Measurements from ENCODE around the gene JADE2. TPM values are rescaled to one million over a fixed set of nuclear protein-coding genes. Genes with fewer than 3 reads are reported as not detected.

Gene JADE2
- total and polyA plus RNA-seq, 2 donors (not counting 3 experiments of a cell fraction or from before 2014, with no cell fraction given) = 11.6 to 31.1 TPM

DNA sequence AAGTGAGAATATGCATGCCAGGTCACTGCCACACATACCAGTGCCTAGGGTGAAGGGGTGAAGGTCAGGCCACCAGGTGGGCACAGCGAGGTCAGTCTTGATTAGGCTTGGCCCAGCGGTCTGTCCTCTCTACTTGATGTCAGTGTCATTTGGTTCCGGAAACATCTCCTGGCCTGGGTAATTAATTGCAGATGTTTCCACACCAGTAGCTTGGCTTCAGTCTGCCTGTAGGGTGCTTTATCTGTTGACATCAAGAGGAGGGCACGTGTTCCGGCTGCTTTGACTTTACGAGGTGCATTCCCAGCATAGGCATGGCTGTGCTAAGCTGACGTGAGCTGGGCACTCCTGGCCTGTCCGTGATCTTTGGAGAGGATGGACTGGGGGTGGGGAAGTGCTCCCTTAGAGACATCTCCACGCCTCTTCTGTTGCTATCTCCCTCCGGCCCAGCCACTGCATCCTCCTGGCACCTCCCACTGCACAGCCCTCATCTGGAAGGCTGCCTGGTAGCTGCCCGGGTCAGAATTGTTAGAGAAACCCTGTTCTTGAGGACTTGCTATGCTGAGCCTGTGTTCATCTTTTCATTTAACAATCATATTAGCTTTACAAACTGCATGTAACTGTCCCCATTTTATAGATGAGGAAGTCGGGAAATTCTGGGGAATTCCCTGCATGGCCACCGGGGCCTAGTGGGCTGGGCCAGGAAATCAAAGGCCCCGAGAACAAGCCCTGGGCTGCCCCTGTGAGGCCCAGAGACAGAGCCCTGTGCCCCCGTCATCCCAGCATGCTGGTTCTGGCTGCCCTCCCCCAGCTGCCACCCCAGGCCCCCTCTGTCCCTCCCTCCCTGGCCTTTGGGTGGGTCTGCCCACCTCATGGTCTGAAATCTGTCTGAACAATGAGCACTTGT is 29.1 kb downstream of the JADE2 start:
- intact Hi-C loops (cut with micrococcal nuclease) = no loop called here
- POLR2A ChIA-PET = interaction anchor here (2.2 kb wide), 1 partner anchor 14 kb away, joined by 11 read pairs; no protein-coding TSS in a partner anchor
- TF ChIP-seq POLR2AphosphoS5 (IDR thresholded peaks at IDR 0.05; ENCODE audit: insufficient read depth, low read depth, low read length) (peak; percentile 17), GATA2 (IDR thresholded peaks at IDR 0.05; ENCODE audit: insufficient read depth, insufficient read length, low read depth, low read length) (peak; percentile 60), POLR2A (IDR thresholded peaks at IDR 0.05; ENCODE audit: low read depth, low read length) (no peak), EZH2 (IDR thresholded peaks at IDR 0.05; ENCODE audit: borderline replicate concordance, low read depth, low read length, severe bottlenecking) (no peak)
- TF ChIP-seq, protein P1, sequence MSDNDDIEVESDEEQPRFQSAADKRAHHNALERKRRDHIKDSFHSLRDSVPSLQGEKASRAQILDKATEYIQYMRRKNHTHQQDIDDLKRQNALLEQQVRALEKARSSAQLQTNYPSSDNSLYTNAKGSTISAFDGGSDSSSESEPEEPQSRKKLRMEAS (IDR thresholded peaks at IDR 0.05; ENCODE audit: insufficient read depth, insufficient read length) = peak; percentile 74
- TF ChIP-seq, protein P2, sequence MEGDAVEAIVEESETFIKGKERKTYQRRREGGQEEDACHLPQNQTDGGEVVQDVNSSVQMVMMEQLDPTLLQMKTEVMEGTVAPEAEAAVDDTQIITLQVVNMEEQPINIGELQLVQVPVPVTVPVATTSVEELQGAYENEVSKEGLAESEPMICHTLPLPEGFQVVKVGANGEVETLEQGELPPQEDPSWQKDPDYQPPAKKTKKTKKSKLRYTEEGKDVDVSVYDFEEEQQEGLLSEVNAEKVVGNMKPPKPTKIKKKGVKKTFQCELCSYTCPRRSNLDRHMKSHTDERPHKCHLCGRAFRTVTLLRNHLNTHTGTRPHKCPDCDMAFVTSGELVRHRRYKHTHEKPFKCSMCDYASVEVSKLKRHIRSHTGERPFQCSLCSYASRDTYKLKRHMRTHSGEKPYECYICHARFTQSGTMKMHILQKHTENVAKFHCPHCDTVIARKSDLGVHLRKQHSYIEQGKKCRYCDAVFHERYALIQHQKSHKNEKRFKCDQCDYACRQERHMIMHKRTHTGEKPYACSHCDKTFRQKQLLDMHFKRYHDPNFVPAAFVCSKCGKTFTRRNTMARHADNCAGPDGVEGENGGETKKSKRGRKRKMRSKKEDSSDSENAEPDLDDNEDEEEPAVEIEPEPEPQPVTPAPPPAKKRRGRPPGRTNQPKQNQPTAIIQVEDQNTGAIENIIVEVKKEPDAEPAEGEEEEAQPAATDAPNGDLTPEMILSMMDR (IDR thresholded peaks at IDR 0.05; ENCODE audit: extremely low read depth in 1 of 2, insufficient read depth in 1 of 2, low read depth in 1 of 2, low read length in 2 of 2) = peak in 1 of 2 donors; percentile 1

More for the DNA sequence above, 29.1 kb downstream of the JADE2 start:
- BruUV-seq (replicated peaks) = no TSS peak
- Histone ChIP-seq H2AFZ (ENCODE audit: low read depth, low read length) (no peak overlapping the region), H3K4me2 (ENCODE audit: insufficient read depth, low read length) (no peak overlapping the region), H4K20me1 (replicated peaks; ENCODE audit: control insufficient read depth, extremely low read depth, insufficient read depth, low read length) (no peaks in the 10 kb centered on the region), H3K36me3 (ENCODE audit: control insufficient read depth in 2 of 2, extremely low read depth in 1 of 2, insufficient read depth in 2 of 2, low read length in 2 of 2) (peaks cover 0 to 2% of the 10 kb centered on the region in 2 experiments), H3K79me2 (ENCODE audit: control insufficient read depth, insufficient read depth, low read length) (no peaks in the 10 kb centered on the region), H3K9me3 (replicated peaks; ENCODE audit: control insufficient read depth, insufficient read depth, low read length) (no peaks in the 10 kb centered on the region), H3K4me1 (ENCODE audit: control insufficient read depth, extremely low read depth, insufficient read depth, low read length) (peaks cover 66% of the 10 kb centered on the region), H3K4me3 (replicated peaks in 1 of 3; ENCODE audit: insufficient read depth in 1 of 3, low read depth in 1 of 3, low read length in 3 of 3) (no peak overlapping the region), H3K9ac (replicated peaks; ENCODE audit: extremely low read depth, insufficient read depth, low read length) (peak overlapping the region; percentile 40), H3K9me1 (replicated peaks; ENCODE audit: control insufficient read depth, extremely low read depth, insufficient read depth, low read length) (no peaks in the 10 kb centered on the region), H3K27me3 (ENCODE audit: control insufficient read depth in 2 of 2, insufficient read depth in 2 of 2, low read length in 2 of 2) (no peaks in the 10 kb centered on the region), H3K27ac (ENCODE audit: insufficient read depth, low read depth, low read length) (peak overlapping the region; percentile 88)
- dilution Hi-C loops (cut with MboI; ENCODE audit: extremely low pct_ligation_motif_present, low sequenced_read_pairs) = no loop called here
- DNase-seq (ENCODE audit: low read depth, low spot score) (peak; percentile 60), FAIRE-seq (peak; percentile 78)
- CTCF ChIA-PET = interaction anchor here (1.0 to 2.3 kb wide), 7 partner anchors 7 to 49 kb away, joined by 3 to 17 read pairs (median 6); no protein-coding TSS in a partner anchor
